ENCODE results near the gene BNIP3. TPM values are rescaled to one million over a fixed set of nuclear protein-coding genes. Genes with fewer than 3 reads are reported as not detected.

BNIP3 gene
- total RNA-seq, 1 donor from 2014 or later, result 56.4 TPM

DNA sequence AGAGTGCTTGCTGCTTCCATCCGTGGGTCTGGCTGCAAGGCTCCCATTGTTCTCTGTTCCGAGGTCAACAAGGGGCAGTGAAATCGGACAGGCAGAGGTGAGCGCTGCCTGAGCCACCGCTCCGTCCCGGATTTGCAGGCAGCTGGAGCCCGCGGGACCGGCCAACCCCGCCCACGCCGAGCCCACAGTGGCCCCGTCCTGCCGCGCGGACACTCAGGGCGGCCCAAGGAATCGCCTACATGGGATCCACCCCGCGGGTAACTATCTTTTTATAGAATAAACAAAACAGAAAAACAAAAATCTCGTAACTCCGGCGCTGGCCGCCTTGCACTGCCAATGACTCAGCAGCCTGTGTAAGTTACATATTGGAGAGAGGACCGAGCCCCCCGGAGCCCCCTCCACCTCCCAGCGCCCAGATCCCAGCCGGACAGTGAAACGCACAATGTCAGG, 1.9 kb downstream of the BNIP3 start:
- Mint-ChIP-seq H3K4me1 (ENCODE audit: low read depth, unreplicated experiment) (peaks cover 15% of the 10 kb centered on the region), H3K9me3 (ENCODE audit: unreplicated experiment) (peaks cover 14% of the 10 kb centered on the region), H3K4me3 (ENCODE audit: unreplicated experiment) (peak overlapping the region; percentile 90), H3K27me3 (ENCODE audit: unreplicated experiment) (peaks cover 9% of the 10 kb centered on the region), H3K36me3 (ENCODE audit: unreplicated experiment) (no peaks in the 10 kb centered on the region), H3K27ac (ENCODE audit: unreplicated experiment) (peak overlapping the region; percentile 85)
- TF ChIP-seq, protein P1, sequence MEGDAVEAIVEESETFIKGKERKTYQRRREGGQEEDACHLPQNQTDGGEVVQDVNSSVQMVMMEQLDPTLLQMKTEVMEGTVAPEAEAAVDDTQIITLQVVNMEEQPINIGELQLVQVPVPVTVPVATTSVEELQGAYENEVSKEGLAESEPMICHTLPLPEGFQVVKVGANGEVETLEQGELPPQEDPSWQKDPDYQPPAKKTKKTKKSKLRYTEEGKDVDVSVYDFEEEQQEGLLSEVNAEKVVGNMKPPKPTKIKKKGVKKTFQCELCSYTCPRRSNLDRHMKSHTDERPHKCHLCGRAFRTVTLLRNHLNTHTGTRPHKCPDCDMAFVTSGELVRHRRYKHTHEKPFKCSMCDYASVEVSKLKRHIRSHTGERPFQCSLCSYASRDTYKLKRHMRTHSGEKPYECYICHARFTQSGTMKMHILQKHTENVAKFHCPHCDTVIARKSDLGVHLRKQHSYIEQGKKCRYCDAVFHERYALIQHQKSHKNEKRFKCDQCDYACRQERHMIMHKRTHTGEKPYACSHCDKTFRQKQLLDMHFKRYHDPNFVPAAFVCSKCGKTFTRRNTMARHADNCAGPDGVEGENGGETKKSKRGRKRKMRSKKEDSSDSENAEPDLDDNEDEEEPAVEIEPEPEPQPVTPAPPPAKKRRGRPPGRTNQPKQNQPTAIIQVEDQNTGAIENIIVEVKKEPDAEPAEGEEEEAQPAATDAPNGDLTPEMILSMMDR (IDR thresholded peaks at IDR 0.05; ENCODE audit: partially characterized antibody, unreplicated experiment), result no peak
- peak; percentile 31 for DNase-seq

DNA sequence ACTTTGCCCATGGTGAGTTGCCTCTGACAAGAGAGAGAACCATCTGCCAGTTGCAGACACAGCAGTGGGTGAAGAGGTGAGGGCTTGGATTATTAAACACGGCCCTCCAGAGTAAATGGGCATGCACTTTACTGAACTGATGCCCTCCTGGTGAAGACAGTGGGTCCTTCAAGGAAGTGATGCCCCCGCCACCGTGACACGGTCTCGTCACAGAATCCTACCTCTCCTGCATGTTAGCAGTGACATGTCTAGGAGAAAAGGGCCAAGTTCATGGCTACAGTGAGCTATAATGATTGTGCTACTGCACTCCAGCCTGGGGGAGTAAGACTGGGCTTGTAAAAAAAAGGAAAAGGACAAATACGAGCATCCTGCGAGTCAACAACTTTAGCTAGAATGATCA, 2.4 kb downstream of the BNIP3 start:
- Mint-ChIP-seq H3K27ac (ENCODE audit: unreplicated experiment) (peak overlapping the region; percentile 85), H3K4me3 (ENCODE audit: unreplicated experiment) (peak overlapping the region; percentile 90), H3K4me1 (ENCODE audit: low read depth, unreplicated experiment) (peaks cover 15% of the 10 kb centered on the region), H3K9me3 (ENCODE audit: unreplicated experiment) (peaks cover 12% of the 10 kb centered on the region), H3K36me3 (ENCODE audit: unreplicated experiment) (no peaks in the 10 kb centered on the region), H3K27me3 (ENCODE audit: unreplicated experiment) (peaks cover 9% of the 10 kb centered on the region)
- TF ChIP-seq, protein P1 (IDR thresholded peaks at IDR 0.05; ENCODE audit: partially characterized antibody, unreplicated experiment), result no peak
- DNase-seq, result no peak

DNA sequence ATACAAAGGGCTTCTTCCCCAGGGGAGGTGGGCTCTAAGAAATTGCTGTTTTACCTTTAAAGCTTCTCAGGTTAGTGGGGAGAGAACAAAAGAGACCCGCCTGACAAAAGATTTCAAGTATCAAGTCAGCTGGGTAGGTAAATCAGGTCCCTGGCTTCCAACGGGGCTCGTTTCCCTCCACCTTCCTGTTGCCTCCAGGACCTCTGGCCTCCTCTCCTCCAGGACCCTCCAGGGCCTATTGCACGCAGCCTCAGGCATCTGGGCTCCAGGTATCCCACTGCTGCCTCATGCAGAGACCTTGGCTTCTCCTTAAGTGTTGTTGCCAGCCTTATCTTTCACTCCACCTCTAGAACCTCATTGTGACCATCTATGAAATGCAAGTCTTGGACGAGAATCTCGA, 2.9 kb downstream of the BNIP3 start:
- Mint-ChIP-seq H3K9me3 (ENCODE audit: unreplicated experiment) (peaks cover 12% of the 10 kb centered on the region), H3K27me3 (ENCODE audit: unreplicated experiment) (peaks cover 10% of the 10 kb centered on the region), H3K27ac (ENCODE audit: unreplicated experiment) (no peak overlapping the region), H3K36me3 (ENCODE audit: unreplicated experiment) (no peaks in the 10 kb centered on the region), H3K4me3 (ENCODE audit: unreplicated experiment) (peak overlapping the region; percentile 90), H3K4me1 (ENCODE audit: low read depth, unreplicated experiment) (peaks cover 19% of the 10 kb centered on the region)
- no peak for DNase-seq
- TF ChIP-seq, protein P1 (IDR thresholded peaks at IDR 0.05; ENCODE audit: partially characterized antibody, unreplicated experiment), result no peak

DNA sequence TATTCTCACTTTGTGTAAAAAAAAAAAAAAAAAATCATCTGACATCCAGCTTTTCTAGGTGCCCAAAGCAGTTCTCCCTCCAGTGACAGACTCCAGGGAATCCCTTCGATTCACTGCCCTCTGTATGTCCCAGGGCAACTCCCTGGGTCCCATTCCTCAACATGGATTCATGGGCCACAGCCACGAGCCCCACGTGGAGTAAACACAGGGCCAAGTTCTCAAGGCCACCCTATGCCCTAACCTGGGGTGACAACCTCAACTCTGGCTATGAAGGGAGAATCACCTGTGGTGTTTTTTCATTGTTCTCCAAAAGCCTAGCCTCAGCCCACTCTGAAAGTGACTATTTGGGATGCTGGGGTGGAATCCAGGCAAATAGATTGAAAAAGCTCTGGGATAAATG, 3.4 kb downstream of the BNIP3 start:
- H3K9me3 Mint-ChIP-seq (ENCODE audit: unreplicated experiment), result peaks cover 12% of the 10 kb centered on the region
- DNase-seq, result no peak
- TF ChIP-seq, protein P1 (IDR thresholded peaks at IDR 0.05; ENCODE audit: partially characterized antibody, unreplicated experiment), result no peak
- peaks cover 11% of the 10 kb centered on the region for H3K27me3 Mint-ChIP-seq (ENCODE audit: unreplicated experiment)
- no peak overlapping the region for H3K27ac Mint-ChIP-seq (ENCODE audit: unreplicated experiment)
- peak overlapping the region; percentile 63 for H3K4me3 Mint-ChIP-seq (ENCODE audit: unreplicated experiment)
- peaks cover 23% of the 10 kb centered on the region for H3K4me1 Mint-ChIP-seq (ENCODE audit: low read depth, unreplicated experiment)
- H3K36me3 Mint-ChIP-seq (ENCODE audit: unreplicated experiment), result no peaks in the 10 kb centered on the region

DNA sequence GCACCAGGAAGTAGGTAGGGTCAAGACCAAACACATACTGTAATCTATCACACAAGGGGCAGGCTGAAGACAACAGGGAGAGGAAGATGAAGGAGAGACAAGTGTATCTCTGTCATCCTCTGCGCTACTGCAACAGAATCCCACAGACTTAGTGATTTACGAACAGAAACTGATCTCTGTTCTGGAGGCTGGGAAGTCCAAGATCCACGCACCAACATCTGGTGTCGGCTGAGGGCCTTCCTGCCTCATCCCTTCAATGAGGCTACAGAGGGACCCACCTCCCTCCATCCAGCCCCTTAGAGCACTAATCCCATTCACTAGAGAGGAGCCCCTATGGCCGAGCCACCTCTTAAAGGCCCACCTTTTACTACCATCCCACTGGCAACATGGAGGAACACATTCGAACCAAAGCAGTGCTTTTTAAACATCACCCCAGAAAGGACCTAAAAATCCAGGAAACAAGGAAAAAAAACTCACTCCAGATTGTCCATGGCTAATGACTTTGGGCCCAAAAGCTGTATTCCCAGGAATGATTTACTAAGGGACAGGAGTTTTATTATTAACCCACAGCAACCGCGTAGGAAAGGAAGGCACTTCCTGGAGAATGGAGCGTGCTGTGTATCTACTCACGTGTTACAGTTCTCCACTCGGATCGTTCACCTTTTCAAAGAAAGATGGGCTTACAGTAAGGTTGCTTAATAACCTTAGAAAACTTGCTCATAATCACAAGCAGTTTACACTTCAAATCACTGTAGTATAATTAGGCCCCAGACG, 4.2 kb downstream of the BNIP3 start:
- peaks cover 7% of the 10 kb centered on the region for H3K9me3 Mint-ChIP-seq (ENCODE audit: unreplicated experiment)
- H3K36me3 Mint-ChIP-seq (ENCODE audit: unreplicated experiment), result no peaks in the 10 kb centered on the region
- no peak for DNase-seq
- TF ChIP-seq, protein P1 (IDR thresholded peaks at IDR 0.05; ENCODE audit: partially characterized antibody, unreplicated experiment), result no peak
- no peak overlapping the region for H3K27ac Mint-ChIP-seq (ENCODE audit: unreplicated experiment)
- H3K4me3 Mint-ChIP-seq (ENCODE audit: unreplicated experiment), result peak overlapping the region; percentile 63
- peaks cover 30% of the 10 kb centered on the region for H3K4me1 Mint-ChIP-seq (ENCODE audit: low read depth, unreplicated experiment)
- H3K27me3 Mint-ChIP-seq (ENCODE audit: unreplicated experiment), result peaks cover 11% of the 10 kb centered on the region
